Ovary (tissue), 3 donors: ENCODE data around the gene MTA1.

Source experiments
- CTCF ChIP-seq, 3 donors: fragments of 450-650 bp in 2 of 3; fragments of 200-600 bp in 1 of 3; IDR thresholded peaks; one replicate each; pipeline versions ENCODE4 v1.5.1 to v1.8.0; 2016 to 2022; ENCODE audit warnings: antibody characterized with exemption in 3 of 3, mild to moderate bottlenecking in 1 of 3
- EP300 ChIP-seq: sonication (generic); formaldehyde crosslinking; IDR thresholded peaks from one replicate; pipeline ENCODE4 v1.6.1; 2017; ENCODE audit warnings: antibody characterized with exemption
- POLR2A ChIP-seq: fragments of 450-650 bp; IDR thresholded peaks from one replicate; pipeline ENCODE4 v1.6.1; 2017; ENCODE audit warnings: antibody characterized with exemption, mild to moderate bottlenecking, moderate library complexity
- donor health status: DM: no; HTN: no; CAD: no.

DNA sequence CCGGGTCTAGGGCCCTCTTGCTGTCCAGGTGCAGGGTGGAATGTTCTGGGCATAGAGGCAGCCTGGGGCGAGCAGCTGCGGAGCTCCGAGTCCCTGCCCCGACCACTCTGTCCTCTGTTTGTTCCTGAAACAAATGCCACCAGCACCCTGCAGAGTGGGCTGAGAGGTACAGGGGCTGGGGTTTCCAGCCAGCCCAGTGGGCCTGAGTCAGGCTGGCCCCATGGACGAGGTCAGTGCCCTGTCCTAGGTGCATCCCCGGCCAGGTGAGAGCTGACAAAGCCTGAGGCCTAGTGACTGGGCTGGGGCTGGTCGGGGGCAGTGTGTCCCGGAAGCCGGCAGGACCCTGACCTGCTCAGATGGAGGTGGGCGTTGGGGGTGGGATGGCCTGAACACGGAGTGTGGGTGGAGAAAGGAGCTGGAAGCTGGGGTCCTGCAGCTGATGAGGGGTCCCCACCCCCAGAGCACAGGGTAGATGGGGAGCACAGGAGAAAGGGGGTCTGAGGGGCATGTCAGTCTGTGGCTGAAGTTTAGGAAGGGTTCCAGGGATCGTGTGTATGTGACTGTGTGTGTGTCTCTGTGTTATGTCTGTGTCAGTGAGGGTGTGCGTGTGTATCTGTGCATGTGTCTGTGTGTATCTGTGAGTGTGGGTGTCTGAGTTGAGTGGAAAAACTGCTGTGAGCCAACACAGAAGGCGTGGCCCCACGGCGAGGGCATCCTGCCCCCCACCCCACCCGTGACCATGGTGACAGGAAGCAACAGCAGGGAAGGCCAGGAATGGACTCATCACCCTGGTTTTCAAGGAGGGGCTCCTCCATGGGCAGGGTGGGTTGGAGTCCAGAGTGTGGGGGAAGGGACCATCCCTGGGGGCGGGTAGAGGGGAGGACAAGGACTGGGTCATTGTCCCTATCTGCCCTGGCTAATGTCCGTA is 64.7 kb downstream of the MTA1 start:
- TF ChIP-seq POLR2A (no peak), CTCF (IDR thresholded peaks at IDR 0.05) (no peak), EP300 (no peak)
